Activated T-helper 1 cell treated with Interleukin-2 at 50 U/mL for 16 hours (primary cell): ENCODE data around the gene RTL1.

Experiments
- DNase-seq: peaks from one replicate; pipeline ENCODE4 v3.0.0-alpha.2; 2020; ENCODE audit warnings: low read depth

RTL1 gene

GRCh38 chr14:100850841-100851585 lies 52.5 kb downstream of the RTL1 start:
- peak; percentile 63 for DNase-seq

GRCh38 chr14:100849115-100849781 lies 54.3 kb downstream of the RTL1 start:
- DNase-seq = no peak

- DNase-seq = no peak
These were observed 57.1 kb downstream of the RTL1 start for GRCh38 chr14:100846309-100846859.

GRCh38 chr14:100845341-100845740 lies 58.2 kb downstream of the RTL1 start:
- DNase-seq = no peak

- no peak for DNase-seq
These were observed 58.7 kb downstream of the RTL1 start for GRCh38 chr14:100844846-100845245.

- no peak for DNase-seq
These were observed 59.1 kb downstream of the RTL1 start for GRCh38 chr14:100844421-100844820.

GRCh38 chr14:100844082-100844408 lies 59.5 kb downstream of the RTL1 start:
- no peak for DNase-seq

- no peak for DNase-seq
These were observed 60.7 kb downstream of the RTL1 start for GRCh38 chr14:100842799-100843198.

GRCh38 chr14:100841761-100842403 lies 61.6 kb downstream of the RTL1 start:
- no peak for DNase-seq

GRCh38 chr14:100841066-100841760 lies 62.3 kb downstream of the RTL1 start:
- no peak for DNase-seq

- DNase-seq = no peak
These were observed 63.0 kb downstream of the RTL1 start for GRCh38 chr14:100840286-100841065.

- no peak for DNase-seq
These were observed 63.8 kb downstream of the RTL1 start for GRCh38 chr14:100839681-100840111.

- DNase-seq = no peak
These were observed 64.3 kb downstream of the RTL1 start for GRCh38 chr14:100839315-100839585.

GRCh38 chr14:100838493-100839314 lies 64.8 kb downstream of the RTL1 start:
- DNase-seq = no peak

GRCh38 chr14:100837805-100838350 lies 65.6 kb downstream of the RTL1 start:
- DNase-seq = no peak

GRCh38 chr14:100836941-100837804 lies 66.3 kb downstream of the RTL1 start:
- no peak for DNase-seq

GRCh38 chr14:100836311-100836805 lies 67.2 kb downstream of the RTL1 start:
- DNase-seq = no peak

- no peak for DNase-seq
These were observed 67.8 kb downstream of the RTL1 start for GRCh38 chr14:100835548-100836310.
